Erythroblast (primary cell): Measurements from ENCODE around the gene HOXA6.

Experiments
- GATA1 ChIP-seq: IDR thresholded peaks from 2 replicates; pipeline ENCODE4 v1.6.1; 2011; ENCODE audit warnings: low read depth, mild to moderate bottlenecking, control low read depth, low read length, moderate library complexity
- POLR2A ChIP-seq: IDR thresholded peaks from 2 replicates; pipeline ENCODE4 v1.6.1; 2011; ENCODE audit warnings: mild to moderate bottlenecking, low read length

DNA sequence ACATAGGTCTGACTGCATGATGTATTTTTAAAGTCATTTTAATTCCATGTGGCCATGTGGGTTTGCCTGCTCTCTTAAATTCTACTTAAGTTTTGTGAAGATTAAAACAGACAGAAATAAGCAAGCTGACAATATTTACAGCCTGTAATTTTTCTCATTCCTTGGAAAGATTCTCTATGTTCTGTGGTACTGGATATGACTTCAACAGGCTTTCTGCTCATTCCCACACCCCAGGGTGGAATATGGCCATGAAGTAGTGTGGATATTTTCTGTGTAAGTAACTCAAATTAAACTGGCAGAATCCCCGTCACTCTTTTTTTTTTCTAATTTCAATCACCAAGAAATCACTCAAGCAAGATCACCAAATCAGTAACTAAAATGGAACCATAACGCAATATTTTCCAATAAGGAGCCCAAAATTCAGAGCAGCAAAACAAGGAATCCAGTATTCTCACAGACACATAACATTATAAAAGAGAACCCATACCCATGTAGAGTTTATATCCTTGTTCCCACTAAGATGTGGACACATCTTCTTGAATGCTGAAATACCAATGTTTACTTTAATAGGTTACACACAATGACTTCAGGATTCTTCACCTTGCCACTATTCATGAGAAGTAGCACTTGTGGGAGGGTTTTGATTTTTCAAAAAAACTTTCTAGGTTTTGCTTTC is 9.8 kb downstream of the HOXA6 start:
- TF ChIP-seq POLR2A (no peak), GATA1 (no peak)
